ENCODE measurements around the gene VGLL2. TPM values are rescaled to one million over a fixed set of nuclear protein-coding genes. Genes with fewer than 3 reads are reported as not detected.

Gene VGLL2
- polyA plus RNA-seq, 2 of the 4 experiments (the other 2 are of a cell fraction): not detected

GRCh38 chr6:117267766-117268534, 2.6 kb downstream of the VGLL2 start (continued):
- no peak for TF ChIP-seq HOXB5 (CRISPR knock-in tag; IDR thresholded peaks at IDR 0.05)
- no peak for TF ChIP-seq RARB (CRISPR knock-in tag; IDR thresholded peaks at IDR 0.05)
- TF ChIP-seq TP53 (CRISPR knock-in tag; IDR thresholded peaks at IDR 0.05): no peak
- TF ChIP-seq ZC3H11A (IDR thresholded peaks at IDR 0.05): no peak
- no peak for TF ChIP-seq NPAS2 (CRISPR knock-in tag; IDR thresholded peaks at IDR 0.05; ENCODE audit: borderline replicate concordance)

DNA sequence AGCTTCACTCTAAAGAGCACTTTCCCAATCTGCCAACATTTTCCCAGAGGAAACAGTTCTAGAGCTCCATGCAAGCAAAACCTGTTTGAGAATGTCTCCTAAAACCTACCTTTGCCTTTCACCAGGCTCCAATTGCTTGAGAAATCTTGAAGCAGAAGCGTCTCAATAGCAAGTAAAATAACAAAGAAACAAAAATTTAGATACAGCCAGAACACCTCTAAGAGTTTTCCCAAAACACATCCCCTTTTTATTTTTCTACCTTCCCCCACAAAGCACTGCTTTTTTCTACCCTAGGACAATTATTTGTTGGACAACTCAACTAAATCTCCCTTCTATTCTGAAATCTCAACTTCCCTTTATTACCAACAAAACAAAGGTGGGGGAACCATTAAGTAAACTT, 3.6 kb downstream of the VGLL2 start:
- no peak overlapping the region for H3K4me3 ChIP-seq
- no peak overlapping the region for H3K4me2 ChIP-seq
- H3K9me3 ChIP-seq: no peaks in the 10 kb centered on the region
- ChIA-PET POLR2A (no interaction called here), CTCF (interaction anchor here (0.6 to 1.1 kb wide), 2 partner anchors 12 to 181 kb away, joined by 3 to 4 read pairs; no protein-coding TSS in a partner anchor)
- WGBS (ENCODE audit: missing lambda C conversion rate): 43% methylated on average over 1 of the region's 1 CpG
- FAIRE-seq: no peak
- H3K4me1 ChIP-seq: no peaks in the 10 kb centered on the region
- TF ChIP-seq HES2 (IDR thresholded peaks at IDR 0.05): no peak
- no peak for TF ChIP-seq ESRRA (IDR thresholded peaks at IDR 0.05; ENCODE audit: borderline replicate concordance, low read length)
- no peak for TF ChIP-seq POLR2AphosphoS2 (conservative IDR thresholded peaks at IDR 0.05; ENCODE audit: low read length)
- TF ChIP-seq HOXB5 (CRISPR knock-in tag; IDR thresholded peaks at IDR 0.05): no peak
- TF ChIP-seq FOXS1 (CRISPR knock-in tag; IDR thresholded peaks at IDR 0.05): no peak
- TF ChIP-seq, protein P1, sequence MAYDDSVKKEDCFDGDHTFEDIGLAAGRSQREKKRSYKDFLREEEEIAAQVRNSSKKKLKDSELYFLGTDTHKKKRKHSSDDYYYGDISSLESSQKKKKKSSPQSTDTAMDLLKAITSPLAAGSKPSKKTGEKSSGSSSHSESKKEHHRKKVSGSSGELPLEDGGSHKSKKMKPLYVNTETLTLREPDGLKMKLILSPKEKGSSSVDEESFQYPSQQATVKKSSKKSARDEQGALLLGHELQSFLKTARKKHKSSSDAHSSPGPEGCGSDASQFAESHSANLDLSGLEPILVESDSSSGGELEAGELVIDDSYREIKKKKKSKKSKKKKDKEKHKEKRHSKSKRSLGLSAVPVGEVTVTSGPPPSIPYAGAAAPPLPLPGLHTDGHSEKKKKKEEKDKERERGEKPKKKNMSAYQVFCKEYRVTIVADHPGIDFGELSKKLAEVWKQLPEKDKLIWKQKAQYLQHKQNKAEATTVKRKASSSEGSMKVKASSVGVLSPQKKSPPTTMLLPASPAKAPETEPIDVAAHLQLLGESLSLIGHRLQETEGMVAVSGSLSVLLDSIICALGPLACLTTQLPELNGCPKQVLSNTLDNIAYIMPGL (CRISPR knock-in tag; IDR thresholded peaks at IDR 0.05; ENCODE audit: borderline replicate concordance): no peak
- TF ChIP-seq PBX3 (IDR thresholded peaks at IDR 0.05): no peak
- TF ChIP-seq ATOH8 (CRISPR knock-in tag; IDR thresholded peaks at IDR 0.05; ENCODE audit: low read depth): no peak
- no peak for TF ChIP-seq MAZ (IDR thresholded peaks at IDR 0.05; ENCODE audit: borderline replicate concordance, low read depth, low read length)
- TF ChIP-seq TFCP2L1 (CRISPR knock-in tag; IDR thresholded peaks at IDR 0.05): no peak
- TF ChIP-seq ZNF302 (CRISPR knock-in tag; IDR thresholded peaks at IDR 0.05): no peak
- TF ChIP-seq POLR2A (IDR thresholded peaks at IDR 0.05; ENCODE audit: low read length): no peak
- no peak for TF ChIP-seq KDM1A (IDR thresholded peaks at IDR 0.05; ENCODE audit: low read depth)
- TF ChIP-seq FOSL2 (IDR thresholded peaks at IDR 0.05): no peak
- no peak for TF ChIP-seq FOSL2 (CRISPR knock-in tag; IDR thresholded peaks at IDR 0.05)
- no peak for TF ChIP-seq BHLHE40 (IDR thresholded peaks at IDR 0.05; ENCODE audit: low read depth, low read length)
- TF ChIP-seq HOXB13 (CRISPR knock-in tag; IDR thresholded peaks at IDR 0.05; ENCODE audit: low read depth): no peak
- no peak for TF ChIP-seq RARB (CRISPR knock-in tag; IDR thresholded peaks at IDR 0.05)
- TF ChIP-seq EP300 (IDR thresholded peaks at IDR 0.05): no peak
- no peak for TF ChIP-seq CHD2 (IDR thresholded peaks at IDR 0.05; ENCODE audit: low read length, partially characterized antibody)
- no peak for TF ChIP-seq HEYL (CRISPR knock-in tag; IDR thresholded peaks at IDR 0.05)
- no peak overlapping the region for H3K27ac ChIP-seq
- no peak for DNase-seq (ENCODE audit: low read depth in 1 of 2, low spot score in 1 of 2)
- ATAC-seq: no peak

Measured in A549 (cell line).